ENCODE measurements around the gene AUNIP.

AUNIP gene

DNA sequence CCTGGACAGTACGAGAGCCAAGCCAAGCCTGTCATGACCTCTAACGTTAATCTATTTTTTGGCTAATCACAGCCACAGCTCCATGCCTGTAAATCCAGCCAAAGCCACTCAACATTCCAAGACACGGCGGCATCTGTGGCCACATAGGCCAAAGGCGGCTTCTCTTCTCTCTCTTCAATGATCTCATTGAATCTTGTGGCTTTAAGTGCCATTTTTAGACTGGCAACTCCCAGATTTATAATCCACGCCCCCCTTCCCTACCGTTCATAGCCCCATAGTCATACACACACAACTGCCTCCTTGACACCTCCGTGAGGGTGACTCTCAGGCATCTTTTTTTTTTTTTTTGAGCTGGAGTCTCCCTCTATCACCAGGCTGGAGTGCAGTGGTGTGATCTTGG is 64.9 kb downstream of the AUNIP start:
- no peak overlapping the region for H3K4me3 Mint-ChIP-seq
- no peaks in the 10 kb centered on the region for H3K9me3 Mint-ChIP-seq
- ATAC-seq (replicated peaks), result no peak
- H3K36me3 Mint-ChIP-seq (ENCODE audit: insufficient read depth), result peaks cover 21% of the 10 kb centered on the region
- peaks cover 22 to 26% of the 10 kb centered on the region in 2 donors for H3K4me1 Mint-ChIP-seq (ENCODE audit: low read depth in 2 of 2)
- H3K27me3 Mint-ChIP-seq, result no peaks in the 10 kb centered on the region
- no peak for DNase-seq
- H3K27ac Mint-ChIP-seq, result no peak overlapping the region

- Mint-ChIP-seq H3K27me3 (no peaks in the 10 kb centered on the region), H3K27ac (no peak overlapping the region), H3K4me3 (no peak overlapping the region), H3K36me3 (ENCODE audit: insufficient read depth) (peaks cover 18% of the 10 kb centered on the region), H3K4me1 (ENCODE audit: low read depth in 2 of 2) (peaks cover 20 to 25% of the 10 kb centered on the region in 2 donors), H3K9me3 (no peaks in the 10 kb centered on the region)
- DNase-seq, result no peak
- ATAC-seq (replicated peaks), result no peak
Observed at GRCh38 chr1:25793585-25794170, 65.6 kb downstream of the AUNIP start.

GRCh38 chr1:25792115-25792514 is 67.1 kb downstream of the AUNIP start:
- DNase-seq, result no peak

GRCh38 chr1:25790472-25790871 is 68.8 kb downstream of the AUNIP start:
- Mint-ChIP-seq H3K4me3 (no peak overlapping the region), H3K27me3 (no peaks in the 10 kb centered on the region), H3K36me3 (ENCODE audit: insufficient read depth) (peaks cover 17% of the 10 kb centered on the region), H3K9me3 (no peaks in the 10 kb centered on the region), H3K27ac (no peak overlapping the region), H3K4me1 (ENCODE audit: low read depth in 2 of 2) (no peaks in the 10 kb centered on the region)
- no peak for ATAC-seq (replicated peaks)
- no peak for DNase-seq

More at GRCh38 chr1:25792115-25792514, 67.1 kb downstream of the AUNIP start:
- H3K27me3 Mint-ChIP-seq, result no peaks in the 10 kb centered on the region
- no peak overlapping the region for H3K4me3 Mint-ChIP-seq
- H3K9me3 Mint-ChIP-seq, result no peaks in the 10 kb centered on the region
- no peak for ATAC-seq (replicated peaks)
- peaks cover 10 to 14% of the 10 kb centered on the region in 2 donors for H3K4me1 Mint-ChIP-seq (ENCODE audit: low read depth in 2 of 2)
- no peak overlapping the region for H3K27ac Mint-ChIP-seq
- peaks cover 19% of the 10 kb centered on the region for H3K36me3 Mint-ChIP-seq (ENCODE audit: insufficient read depth)

- no peak overlapping the region for H3K4me3 Mint-ChIP-seq
- H3K36me3 Mint-ChIP-seq (ENCODE audit: insufficient read depth), result peaks cover 10% of the 10 kb centered on the region
- ATAC-seq (replicated peaks), result no peak
- no peak for DNase-seq
- H3K9me3 Mint-ChIP-seq, result no peaks in the 10 kb centered on the region
- H3K27me3 Mint-ChIP-seq, result no peaks in the 10 kb centered on the region
- H3K27ac Mint-ChIP-seq, result no peak overlapping the region
- H3K4me1 Mint-ChIP-seq (ENCODE audit: low read depth in 2 of 2), result no peaks in the 10 kb centered on the region
Observed at GRCh38 chr1:25787760-25788166, 71.5 kb downstream of the AUNIP start.

- Mint-ChIP-seq H3K9me3 (no peaks in the 10 kb centered on the region), H3K27me3 (no peaks in the 10 kb centered on the region), H3K4me1 (ENCODE audit: low read depth in 2 of 2) (no peaks in the 10 kb centered on the region), H3K36me3 (ENCODE audit: insufficient read depth) (peaks cover 10% of the 10 kb centered on the region), H3K4me3 (no peak overlapping the region), H3K27ac (no peak overlapping the region)
- ATAC-seq (replicated peaks), result no peak
- DNase-seq, result no peak
Observed at GRCh38 chr1:25786887-25787759, 72.1 kb downstream of the AUNIP start.

- peaks cover 10% of the 10 kb centered on the region for H3K36me3 Mint-ChIP-seq (ENCODE audit: insufficient read depth)
- H3K4me3 Mint-ChIP-seq, result no peak overlapping the region
- DNase-seq (no peak), ATAC-seq (replicated peaks) (no peak)
- H3K27ac Mint-ChIP-seq, result peak overlapping the region in 1 of 2 donors; percentile 8
- no peaks in the 10 kb centered on the region for H3K9me3 Mint-ChIP-seq
- H3K4me1 Mint-ChIP-seq (ENCODE audit: low read depth in 2 of 2), result no peaks in the 10 kb centered on the region
- H3K27me3 Mint-ChIP-seq, result no peaks in the 10 kb centered on the region
Observed at GRCh38 chr1:25785333-25786067, 73.8 kb downstream of the AUNIP start.

DNA sequence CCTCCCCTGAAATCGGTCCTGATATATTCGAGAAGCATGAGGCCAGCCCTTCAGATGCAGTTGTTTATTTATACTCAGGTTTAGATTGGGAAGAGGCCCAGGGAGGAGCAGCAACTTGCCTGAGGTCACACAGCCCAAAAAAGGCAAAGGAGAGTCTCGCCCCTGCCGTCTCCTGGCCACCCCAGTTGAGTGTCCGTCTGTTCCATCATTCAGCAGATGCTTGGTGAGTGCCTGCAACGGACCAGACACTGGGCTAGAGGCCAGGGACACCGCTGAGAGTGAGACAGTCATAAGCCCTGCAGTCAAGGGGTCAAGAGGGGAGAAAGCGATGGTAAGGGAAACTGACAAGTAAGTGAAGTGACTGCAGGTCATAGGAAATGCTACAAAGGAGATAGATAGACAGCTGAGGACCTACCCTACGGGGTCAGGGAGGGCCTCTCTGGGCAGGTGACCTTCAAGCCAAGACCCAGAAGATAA is 74.6 kb downstream of the AUNIP start:
- H3K4me3 Mint-ChIP-seq, result no peak overlapping the region
- peaks cover 7% of the 10 kb centered on the region for H3K36me3 Mint-ChIP-seq (ENCODE audit: insufficient read depth)
- DNase-seq (no peak), ATAC-seq (replicated peaks) (no peak)
- no peaks in the 10 kb centered on the region for H3K9me3 Mint-ChIP-seq
- no peaks in the 10 kb centered on the region for H3K4me1 Mint-ChIP-seq (ENCODE audit: low read depth in 2 of 2)
- H3K27ac Mint-ChIP-seq, result no peak overlapping the region
- no peaks in the 10 kb centered on the region for H3K27me3 Mint-ChIP-seq

Measured in effector memory CD8-positive, alpha-beta T cell (primary cell).